MM.1S (cell line): Measurements from ENCODE around the gene SLC8A1.

Experiments used
- DNase-seq: peaks from one replicate; pipeline ENCODE4 v3.0.0-alpha.2; 2015
- H2AFZ ChIP-seq: fragments of 300-600 bp; sonication (generic); 2 replicates; pipeline ENCODE4 v1.6.0; 2016; ENCODE audit warnings: antibody characterized with exemption, low read length
- H3F3A ChIP-seq: fragments of 300-600 bp; sonication (generic); 2 replicates; pipeline ENCODE4 v1.6.1; 2016; ENCODE audit warnings: mild to moderate bottlenecking, antibody characterized with exemption, low read length, moderate library complexity, mixed read lengths; ENCODE audit not compliant: insufficient read depth
- H3K27ac ChIP-seq: fragments of 300-600 bp; sonication (generic); 2 replicates; pipeline ENCODE4 v1.5.1; 2016; ENCODE audit warnings: mild to moderate bottlenecking, low read length
- H3K27me3 ChIP-seq: fragments of 300-600 bp; sonication (generic); replicated peaks from 2 replicates; pipeline ENCODE4 v1.6.0; 2016; ENCODE audit warnings: low read length; ENCODE audit not compliant: insufficient read depth
- H3K36me3 ChIP-seq: fragments of 300-600 bp; sonication (generic); replicated peaks from 2 replicates; pipeline ENCODE4 v1.6.1; 2016; ENCODE audit warnings: mild to moderate bottlenecking, low read length, mixed read lengths; ENCODE audit not compliant: insufficient read depth
- H3K4me1 ChIP-seq: fragments of 300-600 bp; sonication (generic); 2 replicates; pipeline ENCODE4 v1.6.1; 2016; ENCODE audit warnings: low read length, mixed read lengths
- H3K4me2 ChIP-seq: fragments of 300-600 bp; sonication (generic); 2 replicates; pipeline ENCODE4 v1.6.0; 2016; ENCODE audit warnings: low read depth, low read length
- H3K4me3 ChIP-seq: fragments of 300-600 bp; sonication (generic); 2 replicates; pipeline ENCODE4 v1.5.1; 2016; ENCODE audit warnings: low read length, mixed read lengths
- H3K79me2 ChIP-seq: fragments of 300-600 bp; sonication (generic); 2 replicates; pipeline ENCODE4 v1.6.1; 2016; ENCODE audit warnings: mixed run types, low read length, mixed read lengths
- H3K9ac ChIP-seq: fragments of 300-600 bp; sonication (generic); 2 replicates; pipeline ENCODE4 v1.6.1; 2016; ENCODE audit warnings: low read length, mixed read lengths
- H3K9me2 ChIP-seq: fragments of 300-600 bp; sonication (generic); replicated peaks from 2 replicates; pipeline ENCODE4 v1.6.1; 2016; ENCODE audit warnings: mild to moderate bottlenecking, low read length, mixed read lengths; ENCODE audit not compliant: insufficient read depth
- H3K9me3 ChIP-seq: fragments of 300-600 bp; sonication (generic); replicated peaks from 2 replicates; pipeline ENCODE4 v1.6.1; 2016; ENCODE audit warnings: mild to moderate bottlenecking, low read length, mixed read lengths; ENCODE audit not compliant: insufficient read depth
- H4K20me1 ChIP-seq: fragments of 300-600 bp; sonication (generic); 2 replicates; pipeline ENCODE4 v1.6.1; 2016; ENCODE audit warnings: mild to moderate bottlenecking, low read length, moderate library complexity, mixed read lengths; ENCODE audit not compliant: insufficient read depth
- EZH2 ChIP-seq: fragments of 300-600 bp; sonication (generic); optimal IDR thresholded peaks from 2 replicates; pipeline ENCODE3; 2017; ENCODE audit warnings: low read depth, mild to moderate bottlenecking, antibody characterized with exemption, low read length, mixed read lengths
- EZH2phosphoT487 ChIP-seq: fragments of 300-600 bp; sonication (generic); IDR thresholded peaks from 2 replicates; pipeline ENCODE4 v1.6.1; 2018; ENCODE audit warnings: antibody characterized with exemption, low read length
- TF ChIP-seq, protein P1 (sequence below): fragments of 300-600 bp; sonication (generic); IDR thresholded peaks from 2 replicates; pipeline ENCODE4 v1.5.1; 2016; ENCODE audit warnings: antibody characterized with exemption, low read length, mixed read lengths

SLC8A1 gene

DNA sequence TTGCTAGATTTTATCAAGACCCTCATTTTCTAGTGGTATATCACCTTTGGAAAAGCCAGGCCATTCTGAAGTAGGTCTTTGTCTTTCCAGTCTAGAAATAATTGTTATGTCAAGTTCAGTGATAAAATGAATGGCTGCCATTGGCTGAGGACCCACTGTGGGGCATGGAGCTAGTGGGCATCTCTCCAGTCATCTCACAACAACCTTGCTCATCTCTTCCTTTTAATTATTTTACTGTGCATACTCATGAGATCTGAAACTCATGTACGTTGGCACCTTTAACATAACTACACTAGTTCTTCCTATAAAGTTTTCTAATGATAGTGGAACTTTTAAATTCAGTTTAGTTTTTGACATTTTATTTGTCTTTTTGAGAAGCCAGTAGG, 240.9 kb downstream of the SLC8A1 start:
- H3K27me3 ChIP-seq: no peaks in the 10 kb centered on the region
- no peaks in the 10 kb centered on the region for H3F3A ChIP-seq
- no peak overlapping the region for H3K9ac ChIP-seq
- H3K9me2 ChIP-seq: no peaks in the 10 kb centered on the region
- H3K79me2 ChIP-seq: no peaks in the 10 kb centered on the region
- no peak overlapping the region for H3K4me3 ChIP-seq
- no peaks in the 10 kb centered on the region for H3K36me3 ChIP-seq
- no peak overlapping the region for H3K27ac ChIP-seq
- no peak overlapping the region for H3K4me2 ChIP-seq
- H2AFZ ChIP-seq: no peak overlapping the region
- TF ChIP-seq EZH2phosphoT487 (no peak), EZH2 (no peak)
- TF ChIP-seq, protein P1, sequence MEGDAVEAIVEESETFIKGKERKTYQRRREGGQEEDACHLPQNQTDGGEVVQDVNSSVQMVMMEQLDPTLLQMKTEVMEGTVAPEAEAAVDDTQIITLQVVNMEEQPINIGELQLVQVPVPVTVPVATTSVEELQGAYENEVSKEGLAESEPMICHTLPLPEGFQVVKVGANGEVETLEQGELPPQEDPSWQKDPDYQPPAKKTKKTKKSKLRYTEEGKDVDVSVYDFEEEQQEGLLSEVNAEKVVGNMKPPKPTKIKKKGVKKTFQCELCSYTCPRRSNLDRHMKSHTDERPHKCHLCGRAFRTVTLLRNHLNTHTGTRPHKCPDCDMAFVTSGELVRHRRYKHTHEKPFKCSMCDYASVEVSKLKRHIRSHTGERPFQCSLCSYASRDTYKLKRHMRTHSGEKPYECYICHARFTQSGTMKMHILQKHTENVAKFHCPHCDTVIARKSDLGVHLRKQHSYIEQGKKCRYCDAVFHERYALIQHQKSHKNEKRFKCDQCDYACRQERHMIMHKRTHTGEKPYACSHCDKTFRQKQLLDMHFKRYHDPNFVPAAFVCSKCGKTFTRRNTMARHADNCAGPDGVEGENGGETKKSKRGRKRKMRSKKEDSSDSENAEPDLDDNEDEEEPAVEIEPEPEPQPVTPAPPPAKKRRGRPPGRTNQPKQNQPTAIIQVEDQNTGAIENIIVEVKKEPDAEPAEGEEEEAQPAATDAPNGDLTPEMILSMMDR: no peak
- H3K4me1 ChIP-seq: no peaks in the 10 kb centered on the region
- no peak for DNase-seq
- no peaks in the 10 kb centered on the region for H4K20me1 ChIP-seq
- H3K9me3 ChIP-seq: no peaks in the 10 kb centered on the region; the same call in 1 of the 2 replicates

DNA sequence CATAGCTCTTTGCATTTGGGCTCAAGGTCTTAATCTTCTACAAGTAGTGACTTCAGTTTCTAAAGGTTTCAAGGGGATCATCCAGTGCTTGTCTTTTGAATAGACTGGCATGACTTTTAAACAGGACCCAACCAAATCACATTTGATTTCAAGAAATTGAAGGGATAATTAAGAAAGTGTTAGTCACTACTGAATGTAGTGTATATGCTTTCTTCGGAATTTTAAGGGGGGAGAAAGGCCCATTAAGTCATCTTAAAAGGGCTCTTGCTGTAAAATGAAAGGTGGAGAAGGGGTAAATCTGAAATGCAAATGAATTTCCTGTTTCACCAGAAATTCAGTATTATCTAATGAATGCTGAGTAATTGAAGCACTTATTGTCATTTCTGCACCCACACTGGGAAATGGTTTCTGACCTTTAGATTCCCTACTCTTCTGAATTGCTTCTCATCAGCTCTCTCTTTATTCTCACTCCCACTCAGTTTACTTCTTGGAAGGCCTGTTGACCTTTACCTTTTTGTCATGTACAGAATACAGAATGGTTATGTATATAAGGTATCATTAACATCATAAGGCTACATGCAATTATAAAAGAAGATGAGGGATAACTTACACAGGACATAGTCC, 241.4 kb downstream of the SLC8A1 start:
- Histone ChIP-seq H3K9me3 (no peaks in the 10 kb centered on the region; the same call in 1 of the 2 replicates), H3K4me2 (no peak overlapping the region), H3K36me3 (no peaks in the 10 kb centered on the region), H2AFZ (no peak overlapping the region), H3K4me3 (no peak overlapping the region), H4K20me1 (no peaks in the 10 kb centered on the region), H3K9ac (no peak overlapping the region), H3F3A (no peaks in the 10 kb centered on the region), H3K79me2 (no peaks in the 10 kb centered on the region), H3K27ac (no peak overlapping the region), H3K27me3 (no peaks in the 10 kb centered on the region), H3K9me2 (no peaks in the 10 kb centered on the region), H3K4me1 (no peaks in the 10 kb centered on the region)
- TF ChIP-seq EZH2 (no peak), EZH2phosphoT487 (no peak)
- TF ChIP-seq, protein P1: no peak
- no peak for DNase-seq

DNA sequence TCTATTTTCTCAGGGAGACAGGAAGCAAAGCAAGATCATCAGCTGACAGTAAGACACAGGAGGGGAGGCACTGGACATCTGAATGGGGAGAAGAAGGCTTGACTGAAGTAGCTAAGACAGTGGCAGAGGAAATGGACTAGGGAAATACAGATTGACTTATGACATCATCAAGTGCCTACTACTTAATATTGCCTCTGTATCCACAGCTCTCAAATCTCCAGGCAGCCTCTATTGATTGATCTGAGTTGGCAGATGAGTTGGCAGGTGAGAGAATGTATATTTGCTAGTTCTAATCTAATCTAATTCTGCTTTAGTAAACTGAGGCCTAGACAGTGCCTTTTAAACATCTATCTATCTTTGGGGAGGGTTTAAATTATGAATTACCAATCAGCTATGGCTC, 242.1 kb downstream of the SLC8A1 start:
- H3K27ac ChIP-seq: no peak overlapping the region
- H3K9ac ChIP-seq: no peak overlapping the region
- no peaks in the 10 kb centered on the region for H4K20me1 ChIP-seq
- no peaks in the 10 kb centered on the region for H3F3A ChIP-seq
- no peaks in the 10 kb centered on the region for H3K4me1 ChIP-seq
- no peaks in the 10 kb centered on the region for H3K9me2 ChIP-seq
- H3K27me3 ChIP-seq: no peaks in the 10 kb centered on the region
- DNase-seq: no peak
- no peaks in the 10 kb centered on the region for H3K36me3 ChIP-seq
- no peaks in the 10 kb centered on the region for H3K79me2 ChIP-seq
- H3K9me3 ChIP-seq: no peaks in the 10 kb centered on the region; the same call in 1 of the 2 replicates
- H3K4me3 ChIP-seq: no peak overlapping the region
- TF ChIP-seq EZH2 (no peak), EZH2phosphoT487 (no peak)
- TF ChIP-seq, protein P1: no peak
- H3K4me2 ChIP-seq: no peak overlapping the region
- no peak overlapping the region for H2AFZ ChIP-seq
